Raji (cell line): Measurements from ENCODE around the gene SLC49A4.

Experiments used
- POLR2A ChIP-seq: IDR thresholded peaks from 2 replicates; pipeline ENCODE4 v1.6.1; 2011; ENCODE audit warnings: low read depth, low read length, control low read depth; ENCODE audit not compliant: insufficient read depth

The SLC49A4 gene

DNA sequence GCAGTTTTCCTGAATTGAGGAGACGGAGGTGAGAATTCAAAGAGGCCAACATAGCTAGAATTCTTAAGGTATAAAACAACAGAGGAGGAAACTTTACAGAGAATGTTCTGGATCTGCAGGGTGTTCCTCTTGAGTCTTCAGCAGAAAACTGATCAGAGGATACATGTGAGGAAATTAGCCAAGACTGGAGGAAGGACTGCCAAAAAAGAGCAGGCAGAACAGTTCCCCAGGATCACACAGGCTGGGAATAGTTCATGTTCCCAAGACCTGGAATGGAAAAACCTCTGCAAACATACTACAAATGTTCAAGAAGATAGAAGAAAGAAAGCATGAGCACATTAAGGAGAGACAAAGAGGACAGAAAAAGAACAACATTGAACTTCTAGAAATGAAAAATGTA is 7.5 kb downstream of the SLC49A4 start:
- TF ChIP-seq POLR2A: no peak

DNA sequence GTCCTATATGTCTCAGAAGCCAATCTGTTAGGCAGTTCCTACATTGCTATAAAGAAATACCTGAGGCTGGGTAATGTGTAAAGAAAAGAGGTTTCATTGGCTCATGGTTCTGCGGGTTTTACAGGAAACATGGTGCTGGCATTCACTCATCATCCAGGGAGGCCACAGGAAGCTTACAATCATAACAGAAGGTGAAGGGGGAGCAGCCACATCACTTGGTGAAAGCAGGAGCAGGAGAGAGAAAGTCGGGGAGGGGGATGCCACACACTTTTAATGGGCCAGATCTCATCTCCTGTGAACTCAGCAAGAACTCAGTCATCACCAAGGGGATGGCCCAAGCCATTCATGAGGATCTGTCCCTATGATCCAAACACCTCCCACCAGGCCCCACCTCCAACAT is 9.1 kb downstream of the SLC49A4 start:
- TF ChIP-seq POLR2A: no peak

DNA sequence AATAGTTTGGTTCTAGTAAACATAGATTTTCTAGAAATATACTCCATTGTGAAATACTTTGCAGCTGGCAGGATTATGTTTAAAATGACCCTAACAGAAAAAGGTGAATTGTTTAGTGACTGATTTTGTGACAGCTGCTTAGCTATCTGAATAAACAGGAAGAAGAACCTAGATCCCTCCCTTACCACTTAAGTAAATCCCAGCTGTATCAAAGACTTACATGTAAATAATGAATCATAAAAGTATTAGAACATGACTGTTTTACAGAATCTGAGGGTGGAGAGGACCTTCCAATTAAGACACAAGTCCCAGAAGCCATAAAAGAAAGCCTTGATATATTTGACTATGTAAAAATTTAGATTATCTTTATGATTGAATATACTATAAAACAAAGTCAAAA is 15.9 kb downstream of the SLC49A4 start:
- no peak for TF ChIP-seq POLR2A

DNA sequence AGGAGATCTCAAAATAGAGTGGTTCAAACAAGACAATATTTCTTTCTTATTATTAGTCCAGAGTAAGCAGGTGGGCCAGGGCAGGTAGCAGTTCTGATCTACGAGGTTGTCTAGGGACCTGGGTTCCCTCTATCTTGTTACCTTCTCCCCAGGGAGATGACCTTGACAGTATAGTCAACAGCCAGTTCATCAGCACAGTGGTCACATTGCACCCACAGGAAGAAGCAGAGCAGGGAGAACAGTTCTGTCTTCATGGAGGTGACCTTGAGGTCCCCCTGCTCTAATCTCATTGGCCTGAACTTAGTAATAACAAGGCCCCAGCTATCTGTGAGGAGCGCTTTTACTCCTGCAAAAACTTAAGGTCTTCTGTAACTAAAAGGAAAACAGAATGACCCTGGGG is 21.7 kb downstream of the SLC49A4 start:
- no peak for TF ChIP-seq POLR2A

DNA sequence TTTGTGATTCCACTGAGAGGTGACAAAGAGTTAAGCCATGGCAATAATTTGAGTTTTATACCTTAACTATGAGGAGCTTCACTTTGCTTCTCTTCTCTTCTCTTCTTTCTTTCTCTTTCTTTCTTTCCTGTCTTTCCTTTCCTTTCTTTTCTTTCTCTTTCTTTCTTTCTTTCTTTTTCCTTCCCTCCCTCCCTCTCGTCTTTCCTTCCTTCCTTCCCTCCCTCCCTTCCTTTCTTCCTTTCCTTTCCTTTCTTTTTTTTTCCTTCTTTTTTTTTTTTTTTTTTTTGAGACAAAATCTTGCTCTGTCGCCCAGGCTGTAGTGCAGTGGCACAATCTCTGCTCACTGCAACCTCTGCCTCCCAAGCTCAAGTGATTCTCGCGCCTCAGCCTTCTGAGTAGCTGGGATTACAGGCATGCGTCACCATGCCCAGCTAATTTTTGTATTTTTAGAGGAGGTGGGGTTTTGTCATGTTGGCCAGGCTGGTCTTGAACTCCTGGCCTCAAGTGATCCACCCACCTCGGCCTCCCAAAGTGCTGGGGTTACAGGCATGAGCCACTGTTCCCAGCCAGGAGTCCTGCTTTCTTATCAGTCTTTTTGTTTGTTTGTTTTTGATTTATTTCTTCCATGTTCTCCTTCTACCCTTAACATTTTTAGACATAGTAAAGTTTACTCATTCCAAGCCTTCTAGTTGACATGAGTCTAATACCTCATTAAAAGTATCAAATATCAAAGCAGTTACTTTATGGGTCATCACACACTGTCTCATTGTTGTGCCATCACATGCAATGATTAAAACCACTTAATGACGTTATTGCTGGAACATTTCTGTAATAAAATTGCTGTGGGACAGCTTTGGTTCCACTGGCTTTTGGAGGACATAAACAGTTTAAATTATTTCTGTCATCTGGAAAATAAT is 29.9 kb downstream of the SLC49A4 start:
- no peak for TF ChIP-seq POLR2A

DNA sequence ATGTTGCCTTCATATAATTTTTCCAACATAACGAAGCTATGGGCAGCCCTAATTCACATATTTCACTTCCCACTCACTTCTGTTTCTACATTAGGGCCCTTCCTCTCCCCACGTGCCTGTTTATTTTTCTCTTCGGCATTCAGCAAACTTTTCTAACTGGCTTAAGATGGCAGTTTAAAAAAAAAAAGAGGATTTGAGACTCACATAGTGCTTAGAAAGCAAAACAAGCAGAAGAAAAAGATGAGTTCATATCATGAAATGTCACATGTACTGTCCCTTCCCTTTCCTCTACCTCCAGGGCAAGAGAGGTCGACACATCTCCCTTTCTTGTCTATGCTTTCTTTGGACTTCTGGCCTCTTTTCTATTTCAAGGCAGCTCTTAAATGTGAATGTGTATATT is 30.6 kb downstream of the SLC49A4 start:
- TF ChIP-seq POLR2A: no peak

DNA sequence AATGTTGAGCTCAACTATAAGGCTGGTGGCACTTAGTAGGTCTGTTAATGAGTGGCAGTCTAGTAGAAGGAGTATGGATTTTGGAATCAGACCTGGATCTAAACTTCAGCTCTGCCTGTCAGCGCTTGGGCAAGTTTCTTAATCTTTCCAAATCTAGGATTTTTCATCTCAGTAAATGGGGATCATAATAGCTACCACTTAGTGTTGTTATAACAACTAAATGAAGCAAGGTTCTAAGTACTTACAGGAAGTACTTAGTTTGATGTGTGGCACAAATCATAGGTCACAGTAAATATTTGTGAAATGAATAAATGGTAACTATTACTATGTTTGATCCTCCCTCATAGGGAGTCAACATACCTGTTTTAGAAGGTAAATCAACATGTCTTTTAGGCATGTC is 31.4 kb downstream of the SLC49A4 start:
- TF ChIP-seq POLR2A: no peak

DNA sequence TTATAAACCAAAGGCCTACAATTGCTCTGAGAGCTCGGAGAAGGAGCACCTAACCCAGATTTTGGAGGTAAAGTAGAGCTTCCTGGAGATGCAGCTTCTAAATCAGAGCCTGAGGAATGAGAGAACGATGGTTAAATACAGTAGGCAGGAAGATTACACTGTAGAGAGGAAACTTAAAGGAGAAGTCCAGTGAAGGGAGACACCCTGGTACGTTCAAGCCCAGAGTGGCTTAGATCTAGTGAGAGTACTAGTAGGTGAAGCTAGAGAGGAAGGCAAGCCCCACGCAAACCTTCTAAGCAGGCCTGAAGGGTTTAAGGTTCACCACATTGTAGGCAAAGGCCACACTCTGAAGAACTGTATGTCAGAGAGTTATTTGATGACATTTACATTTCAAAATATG is 33.4 kb downstream of the SLC49A4 start:
- no peak for TF ChIP-seq POLR2A

DNA sequence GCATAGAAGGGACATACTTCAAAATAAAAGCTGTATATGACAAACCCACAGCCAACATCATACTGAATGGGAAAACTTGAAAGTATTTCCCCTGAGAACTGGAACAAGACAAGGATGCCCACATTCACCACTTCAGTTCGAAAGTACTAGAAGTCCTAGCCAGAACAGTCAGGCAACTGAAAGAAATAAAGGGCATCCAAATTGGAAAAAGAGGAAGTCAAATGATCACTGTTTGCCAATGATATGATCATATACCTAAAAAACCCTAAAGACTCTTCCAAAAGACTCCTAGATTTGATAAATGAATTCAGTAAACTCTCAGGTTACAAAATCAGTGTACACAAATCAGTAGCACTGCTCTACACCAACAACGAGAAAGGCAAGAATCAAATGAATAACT is 40.7 kb downstream of the SLC49A4 start:
- TF ChIP-seq POLR2A: no peak

DNA sequence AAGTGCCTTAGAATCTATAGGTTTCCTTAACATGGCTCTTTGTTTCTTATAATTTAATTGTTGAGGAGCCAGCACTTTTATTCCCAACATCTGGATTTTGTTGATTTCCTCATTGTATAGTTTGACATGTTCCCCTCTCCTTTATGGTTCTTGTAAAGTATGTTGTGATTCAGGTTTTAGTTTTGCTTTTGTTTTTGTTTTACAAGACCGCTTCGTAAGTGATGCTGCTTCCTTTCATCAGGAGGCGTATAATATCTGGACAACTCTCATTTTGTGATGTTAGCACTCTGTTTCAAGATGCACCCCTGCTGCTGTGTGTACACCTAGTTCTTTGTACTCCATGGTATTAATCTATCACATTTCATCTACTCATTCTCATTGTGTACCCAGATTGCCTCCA is 48.7 kb downstream of the SLC49A4 start:
- no peak for TF ChIP-seq POLR2A

DNA sequence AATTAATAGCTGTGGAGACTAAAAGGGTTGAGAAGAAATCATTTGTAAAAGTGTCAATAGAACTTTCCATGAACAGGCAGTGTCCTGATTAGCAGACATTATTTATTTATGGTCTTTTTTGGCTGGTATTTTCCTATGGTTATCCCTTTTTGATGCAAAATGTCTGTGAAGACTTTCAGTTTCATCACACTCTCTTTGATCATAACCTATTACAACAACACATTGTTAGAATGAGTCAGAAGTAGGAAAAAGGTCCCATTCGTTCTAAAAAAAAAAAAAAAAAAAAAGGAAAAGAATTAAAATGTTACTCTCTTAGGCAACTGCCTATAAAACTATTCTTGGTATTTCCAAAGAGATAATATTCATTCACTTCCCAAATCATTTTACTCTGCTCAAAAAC is 62.1 kb downstream of the SLC49A4 start:
- TF ChIP-seq POLR2A: no peak

DNA sequence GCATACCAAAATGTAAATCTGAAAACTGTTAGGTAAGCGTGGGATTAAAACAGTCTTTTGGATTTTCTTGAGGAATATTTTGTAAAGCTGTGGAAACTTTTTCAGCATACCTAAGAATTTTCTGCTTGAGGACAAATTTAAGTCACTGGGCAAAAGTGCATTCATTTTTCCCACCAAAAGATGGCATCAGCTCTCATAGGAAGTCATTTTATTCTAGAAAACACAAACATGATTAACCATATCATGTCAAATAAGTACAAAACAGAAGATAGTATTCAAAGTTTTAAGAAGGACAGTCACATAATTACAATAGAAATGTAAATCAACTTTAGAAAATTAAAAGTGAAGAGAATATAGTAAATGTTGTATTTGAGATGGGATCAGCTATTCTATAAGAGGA is 63.5 kb downstream of the SLC49A4 start:
- no peak for TF ChIP-seq POLR2A

DNA sequence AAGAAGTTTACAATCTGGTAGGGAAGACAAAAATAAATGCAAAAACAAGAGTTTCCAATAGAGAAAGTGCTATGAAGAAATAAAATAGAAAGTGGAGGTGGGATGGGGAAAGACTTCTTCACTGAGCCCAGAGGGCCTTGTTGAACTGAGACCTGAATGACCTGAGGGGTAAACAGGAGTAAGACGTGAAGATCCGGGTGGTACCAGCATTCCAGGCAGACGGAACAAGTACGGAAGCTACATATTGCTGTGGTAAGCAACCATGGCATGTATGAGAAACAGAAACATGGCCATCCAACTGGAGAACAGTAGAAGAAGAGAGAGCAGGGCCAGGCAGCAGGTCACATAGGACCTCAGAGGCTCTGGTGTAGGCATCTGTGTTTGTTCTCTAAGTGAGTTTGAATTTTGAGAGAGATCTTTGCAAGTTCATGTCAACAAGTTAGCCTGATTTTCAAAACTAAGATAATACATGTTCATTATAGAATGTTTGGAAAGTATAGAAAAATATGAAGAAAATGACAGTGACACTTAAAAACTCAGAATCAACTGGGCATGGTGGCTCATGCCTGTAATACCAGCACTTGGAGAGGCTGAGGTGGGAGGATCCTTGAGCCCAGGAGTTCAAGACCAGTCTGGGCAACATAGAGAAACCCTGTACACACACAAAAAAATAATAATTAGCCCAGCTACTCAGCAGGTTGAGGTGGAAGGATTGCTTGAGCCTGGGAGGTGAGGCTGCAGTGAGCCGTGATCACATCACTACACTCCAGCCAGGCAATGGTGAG is 64.3 kb downstream of the SLC49A4 start:
- no peak for TF ChIP-seq POLR2A

DNA sequence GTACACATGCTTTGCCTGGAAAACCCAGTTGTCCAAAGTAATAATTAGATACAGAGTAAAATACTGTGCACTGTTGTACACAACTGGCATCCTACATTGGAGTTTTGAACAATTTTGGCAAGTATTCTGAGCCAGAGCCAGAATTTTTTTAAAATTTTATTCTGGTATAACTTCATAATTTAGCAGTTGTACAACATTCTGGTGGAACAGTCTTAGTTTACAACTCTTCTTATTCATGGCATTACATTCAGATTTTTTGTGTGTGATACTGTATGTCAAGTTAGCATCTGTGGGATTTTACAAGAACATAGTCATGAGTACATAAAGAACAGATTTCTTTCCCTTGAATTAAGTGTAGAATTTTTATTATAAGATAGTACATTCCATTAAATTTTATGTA is 67.5 kb downstream of the SLC49A4 start:
- no peak for TF ChIP-seq POLR2A

DNA sequence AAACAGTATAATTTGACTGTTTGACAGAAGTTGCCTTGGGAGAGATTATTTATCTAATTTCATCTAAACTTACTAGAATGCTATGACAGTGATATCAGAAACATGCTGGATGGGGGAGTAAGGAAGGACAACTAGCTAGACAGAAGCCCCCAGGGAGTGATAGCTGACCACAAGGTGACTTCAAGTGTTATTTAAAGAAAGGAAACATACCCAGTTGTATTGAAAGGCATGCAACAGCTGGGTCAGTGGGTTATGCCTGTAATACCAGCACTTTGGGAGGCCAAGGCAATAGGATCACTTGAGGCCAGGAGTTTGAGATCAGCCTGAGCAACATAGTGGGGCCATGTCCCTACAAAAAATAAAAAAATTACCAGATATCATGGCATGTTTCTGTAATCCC is 69.6 kb downstream of the SLC49A4 start:
- no peak for TF ChIP-seq POLR2A

DNA sequence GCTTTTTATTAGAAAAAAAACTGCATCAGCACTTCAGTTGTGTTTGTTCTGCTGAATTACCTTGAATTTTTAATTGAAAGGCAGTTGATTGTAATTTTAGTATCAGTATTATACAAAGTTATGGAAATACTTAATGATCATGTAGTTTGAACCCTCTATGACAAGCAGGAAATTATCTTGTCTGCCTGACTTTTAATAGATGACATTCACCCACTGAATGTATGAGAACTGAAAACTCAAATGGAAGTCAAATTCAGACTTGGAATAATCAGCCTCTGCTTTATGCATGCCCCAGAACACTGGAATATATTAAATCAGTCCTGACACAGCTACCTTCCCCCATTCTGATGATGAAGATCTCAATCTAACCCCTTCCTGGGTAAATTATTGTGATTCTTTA is 73.5 kb downstream of the SLC49A4 start:
- no peak for TF ChIP-seq POLR2A
